ENCODE measurements around the gene IFNLR1. TPM values are rescaled to one million over a fixed set of nuclear protein-coding genes. Genes with fewer than 3 reads are reported as not detected.

IFNLR1 gene
- total RNA-seq, 1 donor from 2014 or later: 7.1 TPM

- no peaks in the 10 kb centered on the region for H3K9me3 Mint-ChIP-seq
- peaks cover 8% of the 10 kb centered on the region for H3K4me1 Mint-ChIP-seq (ENCODE audit: unreplicated experiment)
- TF ChIP-seq CTCF (conservative IDR thresholded peaks at IDR 0.05): no peak
- no peaks in the 10 kb centered on the region for H3K36me3 Mint-ChIP-seq
- peak overlapping the region; percentile 76 for H3K27ac Mint-ChIP-seq
- no peak overlapping the region for H3K4me3 Mint-ChIP-seq
- DNase-seq (ENCODE audit: extremely low spot score, unreplicated experiment): no peak
- H3K27me3 Mint-ChIP-seq: no peaks in the 10 kb centered on the region
These were observed 16.3 kb upstream of the IFNLR1 start for GRCh38 chr1:24203404-24203803.

- no peak for TF ChIP-seq CTCF (conservative IDR thresholded peaks at IDR 0.05)
- H3K4me3 Mint-ChIP-seq: no peak overlapping the region
- H3K9me3 Mint-ChIP-seq: no peaks in the 10 kb centered on the region
- DNase-seq (ENCODE audit: extremely low spot score, unreplicated experiment): no peak
- H3K27me3 Mint-ChIP-seq: no peaks in the 10 kb centered on the region
- H3K36me3 Mint-ChIP-seq: no peaks in the 10 kb centered on the region
- H3K4me1 Mint-ChIP-seq (ENCODE audit: unreplicated experiment): peaks cover 8% of the 10 kb centered on the region
- peak overlapping the region; percentile 76 for H3K27ac Mint-ChIP-seq
These were observed 15.9 kb upstream of the IFNLR1 start for GRCh38 chr1:24202987-24203386.

- TF ChIP-seq CTCF (conservative IDR thresholded peaks at IDR 0.05): no peak
- no peaks in the 10 kb centered on the region for H3K27me3 Mint-ChIP-seq
- no peaks in the 10 kb centered on the region for H3K36me3 Mint-ChIP-seq
- H3K9me3 Mint-ChIP-seq: no peaks in the 10 kb centered on the region
- H3K27ac Mint-ChIP-seq: peak overlapping the region; percentile 66
- peaks cover 8% of the 10 kb centered on the region for H3K4me1 Mint-ChIP-seq (ENCODE audit: unreplicated experiment)
- no peak for DNase-seq (ENCODE audit: extremely low spot score, unreplicated experiment)
- H3K4me3 Mint-ChIP-seq: no peak overlapping the region
These were observed 15.5 kb upstream of the IFNLR1 start for GRCh38 chr1:24202556-24202955.

GRCh38 chr1:24201941-24202440 is 14.9 kb upstream of the IFNLR1 start:
- no peaks in the 10 kb centered on the region for H3K36me3 Mint-ChIP-seq
- H3K27me3 Mint-ChIP-seq: no peaks in the 10 kb centered on the region
- H3K4me1 Mint-ChIP-seq (ENCODE audit: unreplicated experiment): peaks cover 8% of the 10 kb centered on the region
- peak; percentile 79 for DNase-seq (ENCODE audit: extremely low spot score, unreplicated experiment)
- H3K9me3 Mint-ChIP-seq: no peaks in the 10 kb centered on the region
- TF ChIP-seq CTCF (conservative IDR thresholded peaks at IDR 0.05): peak; percentile 89
- H3K27ac Mint-ChIP-seq: peak overlapping the region; percentile 66
- H3K4me3 Mint-ChIP-seq: no peak overlapping the region

- peak; percentile 77 for DNase-seq (ENCODE audit: extremely low spot score, unreplicated experiment)
- Mint-ChIP-seq H3K4me1 (ENCODE audit: unreplicated experiment) (no peaks in the 10 kb centered on the region), H3K36me3 (no peaks in the 10 kb centered on the region), H3K27me3 (no peaks in the 10 kb centered on the region), H3K9me3 (no peaks in the 10 kb centered on the region), H3K27ac (peak overlapping the region; percentile 55), H3K4me3 (no peak overlapping the region)
- TF ChIP-seq CTCF (conservative IDR thresholded peaks at IDR 0.05): peak; percentile 91
These were observed 12.3 kb upstream of the IFNLR1 start for GRCh38 chr1:24199291-24199900.

Measured in type B pancreatic cell (in vitro differentiated cells).